GM23338 (cell line): ENCODE data around the gene PIGZ. TPM values are rescaled to one million over a fixed set of nuclear protein-coding genes. Genes with fewer than 3 reads are reported as not detected.

Experiments used
- ATAC-seq: fragments of 200-7000 bp; cut with Tn5 transposase; 3 replicates; pipeline ENCODE4 v1.9.1; 2020
- DNase-seq: peaks from one replicate; pipeline ENCODE4 v3.0.0-alpha.2; 2015; ENCODE audit warnings: low spot score
- H2AFZ ChIP-seq: fragments of 200-600 bp; sonication (generic); 2 replicates; pipeline ENCODE4 v1.8.0; 2016; ENCODE audit warnings: antibody characterized with exemption, mild to moderate bottlenecking, moderate library complexity
- H3F3A ChIP-seq: fragments of 200-600 bp; sonication (generic); replicated peaks from 2 replicates; pipeline ENCODE4 v1.8.0; 2017; ENCODE audit warnings: antibody characterized with exemption, mixed run types, low read depth
- H3K27ac ChIP-seq: fragments of 200-600 bp; sonication (generic); 2 replicates; pipeline ENCODE4 v1.6.1; 2016; ENCODE audit warnings: low read depth
- H3K27me3 ChIP-seq: fragments of 200-600 bp; sonication (generic); 2 replicates; pipeline ENCODE4 v1.8.0; 2016; ENCODE audit warnings: mild to moderate bottlenecking, mixed run types, moderate library complexity; ENCODE audit not compliant: insufficient read depth
- H3K36me3 ChIP-seq: fragments of 200-600 bp; sonication (generic); 2 replicates; pipeline ENCODE4 v1.8.0; 2016; ENCODE audit warnings: mild to moderate bottlenecking; ENCODE audit not compliant: insufficient read depth
- H3K4me1 ChIP-seq: fragments of 200-600 bp; sonication (generic); 2 replicates; pipeline ENCODE4 v1.8.0; 2016; ENCODE audit warnings: mild to moderate bottlenecking, moderate library complexity; ENCODE audit not compliant: insufficient read depth
- H3K4me2 ChIP-seq: fragments of 200-600 bp; sonication (generic); 2 replicates; pipeline ENCODE4 v1.7.1; 2017; ENCODE audit warnings: mixed run types
- H3K4me3 ChIP-seq: fragments of 200-600 bp; sonication (generic); 2 replicates; pipeline ENCODE4 v1.6.1; 2016; ENCODE audit warnings: mixed run types
- H3K79me2 ChIP-seq: fragments of 200-600 bp; sonication (generic); replicated peaks from 2 replicates; pipeline ENCODE4 v1.8.0; 2017; ENCODE audit warnings: mild to moderate bottlenecking; ENCODE audit not compliant: insufficient read depth
- H3K9me2 ChIP-seq: fragments of 200-600 bp; sonication (generic); 2 replicates; pipeline ENCODE4 v1.8.0; 2017; ENCODE audit not compliant: insufficient read depth
- H4K20me1 ChIP-seq: fragments of 200-600 bp; sonication (generic); replicated peaks from 2 replicates; pipeline ENCODE4 v1.8.0; 2017; ENCODE audit warnings: mild to moderate bottlenecking; ENCODE audit not compliant: insufficient read depth
- H3K27ac Mint-ChIP-seq: 2 replicates; pipeline ENCODE4 v1.8.0; 2020; ENCODE audit warnings: inconsistent platforms, mild to moderate bottlenecking, moderate library complexity, mixed read lengths
- H3K27me3 Mint-ChIP-seq: 3 replicates; pipeline ENCODE4 v1.8.0; 2022; ENCODE audit warnings: low read depth, mild to moderate bottlenecking, moderate library complexity, mixed read lengths, inconsistent platforms; ENCODE audit not compliant: insufficient read depth, poor library complexity
- H3K36me3 Mint-ChIP-seq: 3 replicates; pipeline ENCODE4 v1.8.0; 2021; ENCODE audit warnings: low read depth, mild to moderate bottlenecking, inconsistent platforms, moderate library complexity, mixed read lengths
- H3K4me1 Mint-ChIP-seq: 3 replicates; pipeline ENCODE4 v1.8.0; 2020; ENCODE audit warnings: mild to moderate bottlenecking, inconsistent platforms, mixed read lengths
- H3K4me3 Mint-ChIP-seq: 3 replicates; pipeline ENCODE4 v1.8.0; 2021; ENCODE audit warnings: moderate library complexity, mild to moderate bottlenecking, inconsistent platforms, mixed read lengths
- H3K9me3 Mint-ChIP-seq: 3 replicates; pipeline ENCODE4 v1.8.0; 2020; ENCODE audit warnings: moderate library complexity, mild to moderate bottlenecking, inconsistent platforms, mixed read lengths
- CREB1 ChIP-seq: fragments of 250-450 bp; sonication (Bioruptor Pico); IDR thresholded peaks from 2 replicates; pipeline ENCODE4 v1.5.0; 2020; ENCODE audit warnings: low read depth, mild to moderate bottlenecking, moderate library complexity
- EZH2phosphoT487 ChIP-seq: fragments of 200-600 bp; sonication (generic); IDR thresholded peaks from one replicate; pipeline ENCODE4 v1.8.1; 2018; ENCODE audit warnings: antibody characterized with exemption; ENCODE audit not compliant: unreplicated experiment
- JUNB ChIP-seq: IDR thresholded peaks from one replicate; pipeline ENCODE4 v1.6.1; 2016; ENCODE audit warnings: antibody characterized with exemption; ENCODE audit not compliant: unreplicated experiment
- NANOG ChIP-seq: IDR thresholded peaks from 2 replicates; pipeline ENCODE4 v1.6.1; 2016; ENCODE audit warnings: antibody characterized with exemption, borderline replicate concordance
- STAT1 ChIP-seq: IDR thresholded peaks from one replicate; pipeline ENCODE4 v1.6.1; 2016; ENCODE audit warnings: antibody characterized with exemption; ENCODE audit not compliant: unreplicated experiment
- ZNF114 ChIP-seq: fragments of 250-450 bp; sonication (Bioruptor Pico); IDR thresholded peaks from 2 replicates; pipeline ENCODE4 v1.5.0; 2020; ENCODE audit warnings: mild to moderate bottlenecking, moderate library complexity
- ZNF331 ChIP-seq: fragments of 250-450 bp; sonication (Bioruptor Pico); IDR thresholded peaks from 2 replicates; pipeline ENCODE4 v1.5.0; 2020; ENCODE audit warnings: low read depth, mild to moderate bottlenecking, moderate library complexity
- polyA plus RNA-seq: library from polyadenylated mRNA; unstranded; fragments of >200 nt; fragmentation: Nextera tagmentation; extraction: Ambion mirVana; gene quantifications from 2 replicates; pipeline ENCODE4 v1.2.1, GENCODE V29; 2016
- total RNA-seq: library from RNA; depleted of rRNA; stranded (reverse); fragments of >200 nt; shearing (Covaris generic); gene quantifications from 2 replicates; pipeline ENCODE4 v1.2.3, GENCODE V29; 2014
- TF ChIP-seq, protein P1 (sequence below): fragments of 250-450 bp; sonication (Bioruptor Pico); IDR thresholded peaks from 2 replicates; pipeline ENCODE4 v1.5.0; 2020; ENCODE audit warnings: mild to moderate bottlenecking, moderate library complexity
- TF ChIP-seq, protein P2 (sequence below): IDR thresholded peaks from 2 replicates; pipeline ENCODE4 v1.6.1; 2016; ENCODE audit warnings: antibody characterized with exemption
- TF ChIP-seq, protein P3 (sequence below), 2 experiments: fragments of 200-600 bp in 1 of 2; sonication (generic) in 1 of 2; conservative IDR thresholded peaks; 2 replicates each; pipeline versions ENCODE4 v1.5.1 to v1.6.1; 2016 to 2017; ENCODE audit warnings: antibody characterized with exemption in 2 of 2, low read depth in 2 of 2, mild to moderate bottlenecking in 2 of 2, moderate library complexity in 1 of 2

Gene PIGZ
- total and polyA plus RNA-seq, 2 experiments from 2014 or later: 0.16 TPM; not detected in 1

DNA sequence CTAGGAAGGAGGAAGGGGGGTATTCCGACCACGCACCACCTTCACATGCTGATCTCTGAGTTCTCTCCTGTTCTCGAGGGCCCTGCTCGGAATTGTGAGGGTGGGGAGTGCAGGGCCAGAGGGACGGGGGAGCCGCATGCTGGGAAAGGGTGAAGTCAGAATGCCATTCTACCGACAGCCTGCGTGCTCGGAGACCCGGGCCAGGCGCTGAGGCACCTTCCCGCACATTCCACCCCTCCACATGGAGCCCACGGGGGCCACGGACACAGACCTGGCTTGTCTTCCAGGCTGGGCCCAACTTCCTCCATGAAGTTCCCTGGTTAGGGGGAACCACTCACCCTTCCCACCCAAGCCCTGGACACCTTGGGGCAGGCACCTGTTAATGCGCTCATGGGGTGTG is 28.7 kb upstream of the PIGZ start:
- Histone ChIP-seq H3K4me3 (no peak overlapping the region), H3F3A (peaks cover 10% of the 10 kb centered on the region; the same call in 1 of the 2 replicates), H3K4me2 (no peak overlapping the region), H3K4me1 (no peaks in the 10 kb centered on the region), H3K27ac (no peak overlapping the region), H3K36me3 (no peaks in the 10 kb centered on the region), H3K79me2 (no peaks in the 10 kb centered on the region), H2AFZ (no peak overlapping the region), H3K9me2 (no peaks in the 10 kb centered on the region), H3K27me3 (peaks cover 7% of the 10 kb centered on the region), H4K20me1 (no peaks in the 10 kb centered on the region)
- no peak for ATAC-seq
- no peak overlapping the region for H3K27ac Mint-ChIP-seq
- no peaks in the 10 kb centered on the region for H3K9me3 Mint-ChIP-seq
- H3K27me3 Mint-ChIP-seq: peaks cover 4% of the 10 kb centered on the region
- H3K36me3 Mint-ChIP-seq: no peaks in the 10 kb centered on the region; the same call in 2 of the 3 replicates
- TF ChIP-seq EZH2phosphoT487 (no peak), STAT1 (no peak)
- TF ChIP-seq, protein P1, sequence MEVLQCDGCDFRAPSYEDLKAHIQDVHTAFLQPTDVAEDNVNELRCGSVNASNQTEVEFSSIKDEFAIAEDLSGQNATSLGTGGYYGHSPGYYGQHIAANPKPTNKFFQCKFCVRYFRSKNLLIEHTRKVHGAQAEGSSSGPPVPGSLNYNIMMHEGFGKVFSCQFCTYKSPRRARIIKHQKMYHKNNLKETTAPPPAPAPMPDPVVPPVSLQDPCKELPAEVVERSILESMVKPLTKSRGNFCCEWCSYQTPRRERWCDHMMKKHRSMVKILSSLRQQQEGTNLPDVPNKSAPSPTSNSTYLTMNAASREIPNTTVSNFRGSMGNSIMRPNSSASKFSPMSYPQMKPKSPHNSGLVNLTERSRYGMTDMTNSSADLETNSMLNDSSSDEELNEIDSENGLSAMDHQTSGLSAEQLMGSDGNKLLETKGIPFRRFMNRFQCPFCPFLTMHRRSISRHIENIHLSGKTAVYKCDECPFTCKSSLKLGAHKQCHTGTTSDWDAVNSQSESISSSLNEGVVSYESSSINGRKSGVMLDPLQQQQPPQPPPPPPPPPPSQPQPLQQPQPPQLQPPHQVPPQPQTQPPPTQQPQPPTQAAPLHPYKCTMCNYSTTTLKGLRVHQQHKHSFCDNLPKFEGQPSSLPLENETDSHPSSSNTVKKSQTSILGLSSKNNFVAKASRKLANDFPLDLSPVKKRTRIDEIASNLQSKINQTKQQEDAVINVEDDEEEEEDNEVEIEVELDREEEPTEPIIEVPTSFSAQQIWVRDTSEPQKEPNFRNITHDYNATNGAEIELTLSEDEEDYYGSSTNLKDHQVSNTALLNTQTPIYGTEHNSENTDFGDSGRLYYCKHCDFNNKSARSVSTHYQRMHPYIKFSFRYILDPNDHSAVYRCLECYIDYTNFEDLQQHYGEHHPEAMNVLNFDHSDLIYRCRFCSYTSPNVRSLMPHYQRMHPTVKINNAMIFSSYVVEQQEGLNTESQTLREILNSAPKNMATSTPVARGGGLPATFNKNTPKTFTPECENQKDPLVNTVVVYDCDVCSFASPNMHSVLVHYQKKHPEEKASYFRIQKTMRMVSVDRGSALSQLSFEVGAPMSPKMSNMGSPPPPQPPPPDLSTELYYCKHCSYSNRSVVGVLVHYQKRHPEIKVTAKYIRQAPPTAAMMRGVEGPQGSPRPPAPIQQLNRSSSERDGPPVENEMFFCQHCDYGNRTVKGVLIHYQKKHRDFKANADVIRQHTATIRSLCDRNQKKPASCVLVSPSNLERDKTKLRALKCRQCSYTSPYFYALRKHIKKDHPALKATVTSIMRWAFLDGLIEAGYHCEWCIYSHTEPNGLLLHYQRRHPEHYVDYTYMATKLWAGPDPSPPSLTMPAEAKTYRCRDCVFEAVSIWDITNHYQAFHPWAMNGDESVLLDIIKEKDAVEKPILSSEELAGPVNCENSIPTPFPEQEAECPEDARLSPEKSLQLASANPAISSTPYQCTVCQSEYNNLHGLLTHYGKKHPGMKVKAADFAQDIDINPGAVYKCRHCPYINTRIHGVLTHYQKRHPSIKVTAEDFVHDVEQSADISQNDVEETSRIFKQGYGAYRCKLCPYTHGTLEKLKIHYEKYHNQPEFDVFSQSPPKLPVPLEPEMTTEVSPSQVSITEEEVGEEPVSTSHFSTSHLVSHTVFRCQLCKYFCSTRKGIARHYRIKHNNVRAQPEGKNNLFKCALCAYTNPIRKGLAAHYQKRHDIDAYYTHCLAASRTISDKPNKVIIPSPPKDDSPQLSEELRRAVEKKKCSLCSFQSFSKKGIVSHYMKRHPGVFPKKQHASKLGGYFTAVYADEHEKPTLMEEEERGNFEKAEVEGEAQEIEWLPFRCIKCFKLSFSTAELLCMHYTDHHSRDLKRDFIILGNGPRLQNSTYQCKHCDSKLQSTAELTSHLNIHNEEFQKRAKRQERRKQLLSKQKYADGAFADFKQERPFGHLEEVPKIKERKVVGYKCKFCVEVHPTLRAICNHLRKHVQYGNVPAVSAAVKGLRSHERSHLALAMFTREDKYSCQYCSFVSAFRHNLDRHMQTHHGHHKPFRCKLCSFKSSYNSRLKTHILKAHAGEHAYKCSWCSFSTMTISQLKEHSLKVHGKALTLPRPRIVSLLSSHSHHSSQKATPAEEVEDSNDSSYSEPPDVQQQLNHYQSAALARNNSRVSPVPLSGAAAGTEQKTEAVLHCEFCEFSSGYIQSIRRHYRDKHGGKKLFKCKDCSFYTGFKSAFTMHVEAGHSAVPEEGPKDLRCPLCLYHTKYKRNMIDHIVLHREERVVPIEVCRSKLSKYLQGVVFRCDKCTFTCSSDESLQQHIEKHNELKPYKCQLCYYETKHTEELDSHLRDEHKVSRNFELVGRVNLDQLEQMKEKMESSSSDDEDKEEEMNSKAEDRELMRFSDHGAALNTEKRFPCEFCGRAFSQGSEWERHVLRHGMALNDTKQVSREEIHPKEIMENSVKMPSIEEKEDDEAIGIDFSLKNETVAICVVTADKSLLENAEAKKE (CRISPR knock-in tag): no peak
- no peak overlapping the region for H3K4me3 Mint-ChIP-seq
- H3K4me1 Mint-ChIP-seq: peaks cover 5% of the 10 kb centered on the region; the same call in 2 of the 3 replicates
- DNase-seq: no peak

DNA sequence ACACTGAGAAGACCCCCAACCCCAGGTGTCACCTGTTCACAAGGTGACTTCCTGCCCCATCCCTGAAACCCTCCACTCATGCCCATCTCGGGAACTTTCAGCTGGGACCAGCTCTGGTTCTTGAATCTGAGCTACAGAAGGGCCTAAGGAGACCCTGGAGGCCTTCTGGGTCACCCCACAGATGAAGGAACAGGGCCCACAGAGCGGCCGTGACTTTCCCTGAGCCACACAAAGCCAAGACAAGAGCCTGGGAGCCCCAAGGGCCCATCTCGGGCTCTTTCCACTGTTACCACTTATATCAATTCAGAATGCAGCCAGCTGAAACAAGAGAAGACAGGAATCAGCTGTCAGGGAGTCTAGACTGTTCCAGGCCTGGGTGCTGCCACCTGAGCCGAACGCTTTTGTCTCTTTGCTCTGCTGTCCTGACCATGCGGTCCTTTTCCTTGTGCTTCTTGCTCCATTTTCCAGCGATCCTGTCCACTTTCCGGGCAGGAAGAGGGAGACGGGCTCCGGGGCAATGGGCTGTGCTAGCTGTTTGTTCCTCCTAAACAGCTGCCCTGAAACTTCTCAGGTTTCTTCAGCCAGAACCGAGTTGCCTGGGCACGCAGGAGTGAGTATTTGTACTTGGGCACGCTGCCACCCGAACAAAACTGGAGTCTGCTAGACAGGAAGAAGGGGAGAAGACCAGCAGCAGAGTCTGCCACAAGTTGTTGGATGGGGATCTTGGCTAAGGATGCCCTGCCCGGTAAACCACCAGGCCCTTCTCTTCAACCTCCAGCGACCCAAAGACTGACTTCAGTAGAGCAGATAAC is 28.0 kb upstream of the PIGZ start:
- Histone ChIP-seq H3K27me3 (peaks cover under 1% of the 10 kb centered on the region; the same call in 1 of the 2 replicates), H4K20me1 (no peaks in the 10 kb centered on the region), H3K27ac (no peak overlapping the region), H3F3A (peaks cover 9% of the 10 kb centered on the region; the same call in 1 of the 2 replicates), H2AFZ (no peak overlapping the region), H3K4me1 (no peaks in the 10 kb centered on the region), H3K4me2 (no peak overlapping the region), H3K36me3 (no peaks in the 10 kb centered on the region), H3K79me2 (no peaks in the 10 kb centered on the region), H3K9me2 (no peaks in the 10 kb centered on the region), H3K4me3 (no peak overlapping the region)
- Mint-ChIP-seq H3K9me3 (no peaks in the 10 kb centered on the region), H3K4me3 (no peak overlapping the region), H3K27me3 (peaks cover 5% of the 10 kb centered on the region), H3K36me3 (no peaks in the 10 kb centered on the region; the same call in 2 of the 3 replicates), H3K4me1 (peaks cover 3% of the 10 kb centered on the region; the same call in 2 of the 3 replicates), H3K27ac (no peak overlapping the region)
- DNase-seq (no peak), ATAC-seq (no peak)
- TF ChIP-seq ZNF114 (CRISPR knock-in tag) (no peak), NANOG (no peak), ZNF331 (no peak), CREB1 (CRISPR knock-in tag) (no peak), JUNB (no peak)
- TF ChIP-seq, protein P2, sequence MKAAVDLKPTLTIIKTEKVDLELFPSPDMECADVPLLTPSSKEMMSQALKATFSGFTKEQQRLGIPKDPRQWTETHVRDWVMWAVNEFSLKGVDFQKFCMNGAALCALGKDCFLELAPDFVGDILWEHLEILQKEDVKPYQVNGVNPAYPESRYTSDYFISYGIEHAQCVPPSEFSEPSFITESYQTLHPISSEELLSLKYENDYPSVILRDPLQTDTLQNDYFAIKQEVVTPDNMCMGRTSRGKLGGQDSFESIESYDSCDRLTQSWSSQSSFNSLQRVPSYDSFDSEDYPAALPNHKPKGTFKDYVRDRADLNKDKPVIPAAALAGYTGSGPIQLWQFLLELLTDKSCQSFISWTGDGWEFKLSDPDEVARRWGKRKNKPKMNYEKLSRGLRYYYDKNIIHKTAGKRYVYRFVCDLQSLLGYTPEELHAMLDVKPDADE: no peak
- TF ChIP-seq, protein P3, sequence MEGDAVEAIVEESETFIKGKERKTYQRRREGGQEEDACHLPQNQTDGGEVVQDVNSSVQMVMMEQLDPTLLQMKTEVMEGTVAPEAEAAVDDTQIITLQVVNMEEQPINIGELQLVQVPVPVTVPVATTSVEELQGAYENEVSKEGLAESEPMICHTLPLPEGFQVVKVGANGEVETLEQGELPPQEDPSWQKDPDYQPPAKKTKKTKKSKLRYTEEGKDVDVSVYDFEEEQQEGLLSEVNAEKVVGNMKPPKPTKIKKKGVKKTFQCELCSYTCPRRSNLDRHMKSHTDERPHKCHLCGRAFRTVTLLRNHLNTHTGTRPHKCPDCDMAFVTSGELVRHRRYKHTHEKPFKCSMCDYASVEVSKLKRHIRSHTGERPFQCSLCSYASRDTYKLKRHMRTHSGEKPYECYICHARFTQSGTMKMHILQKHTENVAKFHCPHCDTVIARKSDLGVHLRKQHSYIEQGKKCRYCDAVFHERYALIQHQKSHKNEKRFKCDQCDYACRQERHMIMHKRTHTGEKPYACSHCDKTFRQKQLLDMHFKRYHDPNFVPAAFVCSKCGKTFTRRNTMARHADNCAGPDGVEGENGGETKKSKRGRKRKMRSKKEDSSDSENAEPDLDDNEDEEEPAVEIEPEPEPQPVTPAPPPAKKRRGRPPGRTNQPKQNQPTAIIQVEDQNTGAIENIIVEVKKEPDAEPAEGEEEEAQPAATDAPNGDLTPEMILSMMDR (conservative IDR thresholded peaks at IDR 0.05; ENCODE audit: low read depth in 2 of 2): no peak
